ENCODE measurements around the gene NUDT6. TPM values are rescaled to one million over a fixed set of nuclear protein-coding genes. Genes with fewer than 3 reads are reported as not detected.
A peak's percentile ranks its signal among the peaks of the same experiment; 100 is the strongest.

NUDT6 gene
- total and polyA plus RNA-seq, 2 donors: 5.6 to 12.1 TPM

DNA sequence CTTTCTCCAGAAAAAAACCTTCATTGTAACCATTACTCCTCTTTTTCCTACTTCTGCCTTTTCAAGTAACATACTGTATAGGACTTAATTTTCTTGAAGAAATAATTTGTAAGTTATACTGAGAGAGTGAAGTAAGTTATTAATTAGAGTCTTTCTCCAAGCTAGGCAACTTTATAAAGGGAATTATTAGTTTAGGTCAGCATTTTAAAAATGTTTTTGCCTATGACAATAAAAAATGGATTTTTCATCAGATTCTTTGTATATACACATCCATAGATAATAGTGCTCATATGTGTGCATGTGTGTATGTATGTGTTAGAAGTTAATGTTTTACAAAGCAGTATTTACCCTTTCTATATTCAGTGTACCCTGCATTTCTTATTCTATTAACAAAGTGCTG, 10.4 kb upstream of the NUDT6 start:
- H3K27ac ChIP-seq (ENCODE audit: low read depth): no peak overlapping the region
- DNase-seq (ENCODE audit: extremely low spot score): no peak
- no peak overlapping the region for H3K4me3 ChIP-seq (ENCODE audit: low read depth, low read length)
- H3K4me1 ChIP-seq (ENCODE audit: insufficient read depth): no peaks in the 10 kb centered on the region
- peaks cover 3% of the 10 kb centered on the region for H3K36me3 ChIP-seq (ENCODE audit: insufficient read depth)

- Histone ChIP-seq H3K36me3 (ENCODE audit: insufficient read depth) (peaks cover 3% of the 10 kb centered on the region), H3K4me3 (ENCODE audit: low read depth, low read length) (no peak overlapping the region), H3K27ac (ENCODE audit: low read depth) (no peak overlapping the region), H3K4me1 (ENCODE audit: insufficient read depth) (no peaks in the 10 kb centered on the region)
- no peak for DNase-seq (ENCODE audit: extremely low spot score)
These were observed 8.5 kb upstream of the NUDT6 start for GRCh38 chr4:122930862-122931261.

DNA sequence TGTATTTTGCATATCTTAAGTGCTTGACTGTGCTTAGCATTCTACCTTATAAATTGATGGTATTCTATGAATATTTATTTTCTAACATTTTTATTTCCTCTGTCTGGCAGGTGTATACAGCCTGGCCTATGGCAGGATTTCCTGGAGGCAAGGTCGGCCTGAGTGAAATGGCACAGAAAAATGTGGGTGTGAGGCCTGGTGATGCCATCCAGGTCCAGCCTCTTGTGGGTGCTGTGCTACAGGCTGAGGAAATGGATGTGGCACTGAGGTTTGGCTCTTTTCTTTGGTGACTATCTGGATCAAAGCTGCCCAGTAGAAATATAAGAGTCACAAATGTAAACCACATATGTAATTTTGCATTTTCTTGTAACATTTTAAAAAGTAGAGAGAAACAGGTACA, 6.5 kb upstream of the NUDT6 start:
- DNase-seq (ENCODE audit: extremely low spot score): no peak
- no peak overlapping the region for H3K27ac ChIP-seq (ENCODE audit: low read depth)
- 81% methylated on average over 1 of the region's 1 CpG for WGBS
- peaks cover 3% of the 10 kb centered on the region for H3K36me3 ChIP-seq (ENCODE audit: insufficient read depth)
- no peak overlapping the region for H3K4me3 ChIP-seq (ENCODE audit: low read depth, low read length)
- no peaks in the 10 kb centered on the region for H3K4me1 ChIP-seq (ENCODE audit: insufficient read depth)

DNA sequence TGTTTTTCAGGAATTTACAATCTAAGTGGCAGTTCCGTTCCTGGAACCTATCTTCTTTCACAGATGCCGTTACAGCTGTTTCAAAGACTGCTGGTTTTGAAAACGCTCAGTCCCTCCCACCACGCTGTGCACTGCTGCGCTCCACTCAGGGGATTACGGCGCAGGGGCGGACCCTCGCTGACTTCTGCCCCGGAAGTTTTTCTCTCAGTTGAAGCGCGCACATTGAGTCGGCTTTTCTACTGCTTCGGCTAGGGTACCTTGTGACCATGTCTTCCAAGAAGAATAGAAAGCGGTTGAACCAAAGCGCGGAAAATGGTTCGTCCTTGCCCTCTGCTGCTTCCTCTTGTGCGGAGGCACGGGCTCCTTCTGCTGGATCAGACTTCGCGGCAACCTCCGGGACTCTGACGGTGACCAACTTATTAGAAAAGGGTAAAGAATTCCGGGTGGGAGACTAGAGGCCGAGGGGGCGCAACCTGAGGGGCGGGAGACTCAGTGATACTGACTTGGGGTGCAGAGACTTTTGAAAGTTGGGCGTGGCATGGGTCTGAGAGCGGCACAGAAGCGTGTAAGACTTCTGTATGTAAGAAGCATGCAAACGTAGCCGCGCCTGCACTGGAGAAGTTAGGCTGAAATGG, 597 bp upstream of the NUDT6 start:
- peak; percentile 74 for DNase-seq (ENCODE audit: extremely low spot score)
- H3K27ac ChIP-seq (ENCODE audit: low read depth): no peak overlapping the region
- under 1% methylated on average over 34 of the region's 34 CpGs for WGBS
- H3K36me3 ChIP-seq (ENCODE audit: insufficient read depth): no peaks in the 10 kb centered on the region
- H3K4me1 ChIP-seq (ENCODE audit: insufficient read depth): no peaks in the 10 kb centered on the region
- peak overlapping the region; percentile 83 for H3K4me3 ChIP-seq (ENCODE audit: low read depth, low read length)

GRCh38 chr4:122921300-122921699, 1.1 kb downstream of the NUDT6 start:
- H3K4me3 ChIP-seq (ENCODE audit: low read depth, low read length): no peak overlapping the region
- H3K4me1 ChIP-seq (ENCODE audit: insufficient read depth): no peaks in the 10 kb centered on the region
- DNase-seq (ENCODE audit: extremely low spot score): no peak
- H3K36me3 ChIP-seq (ENCODE audit: insufficient read depth): no peaks in the 10 kb centered on the region
- 85% methylated on average over 5 of the region's 5 CpGs for WGBS
- no peak overlapping the region for H3K27ac ChIP-seq (ENCODE audit: low read depth)

GRCh38 chr4:122920473-122920872, 1.9 kb downstream of the NUDT6 start:
- H3K4me1 ChIP-seq (ENCODE audit: insufficient read depth): no peaks in the 10 kb centered on the region
- 91% methylated on average over 5 of the region's 5 CpGs for WGBS
- no peak overlapping the region for H3K4me3 ChIP-seq (ENCODE audit: low read depth, low read length)
- no peak overlapping the region for H3K27ac ChIP-seq (ENCODE audit: low read depth)
- H3K36me3 ChIP-seq (ENCODE audit: insufficient read depth): no peaks in the 10 kb centered on the region
- no peak for DNase-seq (ENCODE audit: extremely low spot score)

DNA sequence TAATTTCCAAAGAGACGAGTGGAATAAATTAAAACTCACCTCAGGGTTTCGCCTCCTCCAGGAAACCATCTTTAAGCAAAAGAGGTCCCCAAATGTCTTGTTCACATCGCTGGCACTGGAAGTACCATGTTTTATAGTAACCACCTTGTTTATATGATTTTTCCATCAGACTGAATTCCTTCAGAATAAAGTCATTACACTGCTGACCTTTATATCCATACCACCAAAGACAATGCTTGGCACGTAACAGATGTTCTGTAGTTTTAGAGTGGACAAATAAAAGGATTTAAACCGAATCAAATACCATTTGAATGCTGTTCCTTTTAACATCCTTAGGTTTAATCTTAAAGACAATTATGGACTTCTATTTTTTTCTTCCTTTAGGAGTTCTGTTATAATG, 4.7 kb downstream of the NUDT6 start:
- Histone ChIP-seq H3K36me3 (ENCODE audit: insufficient read depth) (no peaks in the 10 kb centered on the region), H3K27ac (ENCODE audit: low read depth) (no peak overlapping the region), H3K4me3 (ENCODE audit: low read depth, low read length) (no peak overlapping the region), H3K4me1 (ENCODE audit: insufficient read depth) (no peaks in the 10 kb centered on the region)
- 76% methylated on average over 5 of the region's 5 CpGs for WGBS
- no peak for DNase-seq (ENCODE audit: extremely low spot score)

DNA sequence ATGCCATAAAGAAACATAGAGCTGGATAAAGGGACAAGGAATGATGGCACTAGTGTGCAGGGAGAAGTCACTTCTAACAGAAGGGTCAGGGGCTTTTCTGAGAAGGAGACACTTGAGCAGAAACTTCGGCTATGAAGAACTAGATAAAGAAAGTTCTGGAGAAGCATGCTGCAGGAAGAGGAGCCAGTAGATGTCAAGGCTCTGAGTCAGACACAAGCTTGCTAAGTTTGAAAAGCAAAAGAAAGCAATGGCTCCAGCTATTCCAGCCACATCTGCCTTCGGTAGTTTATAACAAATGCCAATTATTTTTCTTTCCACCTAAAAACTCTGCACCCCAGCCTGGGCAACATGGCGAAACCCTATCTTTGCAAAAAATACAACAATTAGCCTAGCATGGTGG, 7.5 kb downstream of the NUDT6 start:
- no peak for DNase-seq (ENCODE audit: extremely low spot score)
- WGBS: 74% methylated on average over 3 of the region's 3 CpGs
- H3K36me3 ChIP-seq (ENCODE audit: insufficient read depth): no peaks in the 10 kb centered on the region
- no peak overlapping the region for H3K4me3 ChIP-seq (ENCODE audit: low read depth, low read length)
- H3K4me1 ChIP-seq (ENCODE audit: insufficient read depth): no peaks in the 10 kb centered on the region
- H3K27ac ChIP-seq (ENCODE audit: low read depth): no peak overlapping the region

GRCh38 chr4:122914292-122914904, 8.0 kb downstream of the NUDT6 start:
- H3K4me1 ChIP-seq (ENCODE audit: insufficient read depth): no peaks in the 10 kb centered on the region
- 35% methylated on average over 4 of the region's 4 CpGs for WGBS
- no peak overlapping the region for H3K27ac ChIP-seq (ENCODE audit: low read depth)
- H3K36me3 ChIP-seq (ENCODE audit: insufficient read depth): no peaks in the 10 kb centered on the region
- peak; percentile 21 for DNase-seq (ENCODE audit: extremely low spot score)
- no peak overlapping the region for H3K4me3 ChIP-seq (ENCODE audit: low read depth, low read length)

GRCh38 chr4:122912810-122913575, 9.4 kb downstream of the NUDT6 start:
- 86% methylated on average over 1 of the region's 1 CpG for WGBS
- no peaks in the 10 kb centered on the region for H3K4me1 ChIP-seq (ENCODE audit: insufficient read depth)
- H3K27ac ChIP-seq (ENCODE audit: low read depth): no peak overlapping the region
- H3K36me3 ChIP-seq (ENCODE audit: insufficient read depth): no peaks in the 10 kb centered on the region
- H3K4me3 ChIP-seq (ENCODE audit: low read depth, low read length): no peak overlapping the region
- no peak for DNase-seq (ENCODE audit: extremely low spot score)

DNA sequence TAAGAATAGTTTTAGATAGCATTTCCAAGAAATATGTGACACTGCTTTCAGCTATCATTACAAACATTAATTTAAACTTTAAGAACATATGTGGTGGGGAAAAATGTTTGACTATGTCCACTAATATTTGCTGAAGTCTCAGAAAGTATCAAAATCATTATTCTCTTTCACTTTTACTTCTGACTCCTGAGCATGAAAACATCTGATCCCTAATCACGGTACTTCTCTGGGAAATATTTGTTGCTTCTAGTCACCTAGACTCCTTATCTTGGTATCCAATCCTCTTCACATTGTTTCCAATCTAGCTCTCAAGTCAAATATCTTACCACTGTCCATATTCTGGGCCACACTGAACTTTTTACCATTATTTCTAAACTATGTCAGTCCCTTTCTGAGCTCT, 10.8 kb downstream of the NUDT6 start:
- H3K4me1 ChIP-seq (ENCODE audit: insufficient read depth): no peaks in the 10 kb centered on the region
- H3K4me3 ChIP-seq (ENCODE audit: low read depth, low read length): no peak overlapping the region
- WGBS: 84% methylated on average over 1 of the region's 1 CpG
- H3K27ac ChIP-seq (ENCODE audit: low read depth): no peak overlapping the region
- no peak for DNase-seq (ENCODE audit: extremely low spot score)
- H3K36me3 ChIP-seq (ENCODE audit: insufficient read depth): no peaks in the 10 kb centered on the region

DNA sequence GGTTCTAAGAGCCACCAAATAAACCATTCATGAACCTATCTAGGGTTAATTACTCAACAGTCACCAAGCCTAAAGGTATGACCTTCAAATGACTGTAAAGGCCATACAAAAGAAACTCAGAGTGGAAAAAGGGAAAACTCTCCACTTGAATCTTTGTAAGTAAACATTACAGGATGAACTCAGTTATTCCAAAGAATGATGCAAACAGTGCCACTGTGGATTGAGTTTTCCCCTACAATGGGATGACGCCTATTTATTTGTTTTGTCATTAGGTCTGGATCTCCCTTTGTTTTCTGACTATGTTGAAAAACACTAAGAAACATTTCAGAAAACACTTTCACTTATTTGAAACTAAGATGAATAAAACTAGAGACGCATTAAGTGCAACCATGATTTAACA, 12.7 kb downstream of the NUDT6 start:
- no peak for DNase-seq (ENCODE audit: extremely low spot score)
- H3K4me1 ChIP-seq (ENCODE audit: insufficient read depth): no peaks in the 10 kb centered on the region
- H3K27ac ChIP-seq (ENCODE audit: low read depth): no peak overlapping the region
- no peaks in the 10 kb centered on the region for H3K36me3 ChIP-seq (ENCODE audit: insufficient read depth)
- H3K4me3 ChIP-seq (ENCODE audit: low read depth, low read length): no peak overlapping the region
- 82% methylated on average over 2 of the region's 2 CpGs for WGBS

DNA sequence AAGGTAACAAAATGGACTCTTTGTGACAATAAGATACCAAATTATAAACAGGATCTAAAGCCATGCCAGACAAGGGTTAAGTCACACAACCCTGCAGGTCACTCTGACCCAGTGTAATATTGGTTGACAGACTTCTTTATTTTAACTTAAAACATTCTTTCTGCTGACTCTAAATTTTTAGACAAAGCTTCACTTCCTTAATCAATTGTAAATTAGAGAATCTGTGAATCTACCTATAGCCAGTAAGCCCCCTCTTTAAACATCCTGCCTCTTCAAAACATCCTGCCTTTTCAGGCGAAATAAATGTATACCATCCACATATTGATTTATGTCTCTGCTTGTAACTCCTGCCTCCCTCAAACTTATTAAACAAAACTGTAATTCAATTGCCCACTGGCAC, 14.2 kb downstream of the NUDT6 start:
- Histone ChIP-seq H3K27ac (ENCODE audit: low read depth) (no peak overlapping the region), H3K36me3 (ENCODE audit: insufficient read depth) (no peaks in the 10 kb centered on the region), H3K4me3 (ENCODE audit: low read depth, low read length) (no peak overlapping the region), H3K4me1 (ENCODE audit: insufficient read depth) (no peaks in the 10 kb centered on the region)
- 88% methylated on average over 1 of the region's 1 CpG for whole genome bisulfite sequencing
- no peak for DNase-seq (ENCODE audit: extremely low spot score)

GRCh38 chr4:122906859-122907305, 15.5 kb downstream of the NUDT6 start:
- Histone ChIP-seq H3K27ac (ENCODE audit: low read depth) (no peak overlapping the region), H3K4me1 (ENCODE audit: insufficient read depth) (no peaks in the 10 kb centered on the region), H3K4me3 (ENCODE audit: low read depth, low read length) (no peak overlapping the region), H3K36me3 (ENCODE audit: insufficient read depth) (no peaks in the 10 kb centered on the region)
- no peak for DNase-seq (ENCODE audit: extremely low spot score)
- 96% methylated on average over 7 of the region's 7 CpGs for WGBS

All from urinary bladder (tissue), 4 donors.